Activated CD8-positive, alpha-beta memory T cell treated with anti-CD3 and anti-CD28 coated beads for 24 hours (primary cell): ENCODE results near the gene ZBTB17.
"Not testable (repeated sequence)": the region's sequence is repeated elsewhere in the genome, so short reads cannot be mapped to it uniquely, and the experiment has no call there.

ENCODE experiments used
- DNase-seq: peaks from one replicate; pipeline ENCODE4 v3.0.0-alpha.2; 2020

ZBTB17 gene

GRCh38 chr1:16010837-16011236 is 34.9 kb upstream of the ZBTB17 start:
- DNase-seq = no peak

GRCh38 chr1:16009678-16010077 is 33.8 kb upstream of the ZBTB17 start:
- no peak for DNase-seq

GRCh38 chr1:16009030-16009460 is 33.1 kb upstream of the ZBTB17 start:
- peak; percentile 92 for DNase-seq

GRCh38 chr1:16007671-16008341 is 31.9 kb upstream of the ZBTB17 start:
- DNase-seq = no peak

- no peak for DNase-seq
Measured at GRCh38 chr1:16006552-16007485, 30.9 kb upstream of the ZBTB17 start.

- no peak for DNase-seq
Measured at GRCh38 chr1:16006010-16006409, 30.1 kb upstream of the ZBTB17 start.

- no peak for DNase-seq
Measured at GRCh38 chr1:16005597-16005996, 29.7 kb upstream of the ZBTB17 start.

GRCh38 chr1:16001274-16001673 is 25.4 kb upstream of the ZBTB17 start:
- not testable (repeated sequence) for DNase-seq

- no peak for DNase-seq
Measured at GRCh38 chr1:15998929-15999328, 23.0 kb upstream of the ZBTB17 start.

- no peak for DNase-seq
Measured at GRCh38 chr1:15997637-15998280, 21.9 kb upstream of the ZBTB17 start.

- no peak for DNase-seq
Measured at GRCh38 chr1:15997076-15997585, 21.2 kb upstream of the ZBTB17 start.

GRCh38 chr1:15994590-15995351 is 18.9 kb upstream of the ZBTB17 start:
- DNase-seq = peak; percentile 82

GRCh38 chr1:15994081-15994480 is 18.2 kb upstream of the ZBTB17 start:
- no peak for DNase-seq

- DNase-seq = no peak
Measured at GRCh38 chr1:15993666-15994065, 17.8 kb upstream of the ZBTB17 start.

GRCh38 chr1:15992582-15993500 is 16.9 kb upstream of the ZBTB17 start:
- DNase-seq = no peak

- no peak for DNase-seq
Measured at GRCh38 chr1:15992187-15992553, 16.3 kb upstream of the ZBTB17 start.

GRCh38 chr1:15991427-15992186 is 15.7 kb upstream of the ZBTB17 start:
- no peak for DNase-seq

- no peak for DNase-seq
Measured at GRCh38 chr1:15989776-15990175, 13.9 kb upstream of the ZBTB17 start.

GRCh38 chr1:15988856-15989736 is 13.2 kb upstream of the ZBTB17 start:
- DNase-seq = no peak
